Lower leg skin (tissue), 4 donors: ENCODE data around the gene MCF2. TPM values are rescaled to one million over a fixed set of nuclear protein-coding genes. Genes with fewer than 3 reads are reported as not detected.

Source experiments
- DNase-seq, 2 donors: peaks; one replicate each; pipeline ENCODE4 v3.0.0-alpha.2; 2019; ENCODE audit warnings: low spot score in 2 of 2
- H3K4me3 ChIP-seq: fragments of 200-600 bp; sonication (generic); 2 replicates; pipeline ENCODE4 v1.5.1; 2017; ENCODE audit warnings: mild to moderate bottlenecking, low read depth; ENCODE audit not compliant: poor library complexity, severe bottlenecking
- POLR2A ChIP-seq, 2 donors: fragments of 450-650 bp; IDR thresholded peaks; one replicate each; pipeline ENCODE4 v1.6.1; 2016 to 2017; ENCODE audit warnings: antibody characterized with exemption in 2 of 2, mild to moderate bottlenecking in 1 of 2, moderate library complexity in 1 of 2
- WGBS, 2 donors: methylation state at CpG; one replicate each; pipeline ENCODE4 v1.1.5; 2018; 5-methylcytosine and 5-hydroxymethylcytosine counted together
- intact Hi-C: fragments of 100-400 bp; cut with DNase I; formaldehyde crosslinking; loops from one replicate; pipeline ENCODE4 v1.15.0; 2023; ENCODE audit warnings: low total_unique reads
- total RNA-seq, 4 donors: library from RNA; depleted of rRNA; stranded (reverse); fragments of >200 nt; gene quantifications; one replicate each; pipeline ENCODE4 v1.1.0, GENCODE V29; 2016
- TF ChIP-seq, protein P1 (sequence below), 3 donors: fragments of 450-650 bp; IDR thresholded peaks; one replicate each; pipeline ENCODE4 v1.5.1; 2016; ENCODE audit warnings: antibody characterized with exemption in 3 of 3, mild to moderate bottlenecking in 3 of 3, moderate library complexity in 2 of 3

MCF2 gene
- total RNA-seq, 4 donors from 2014 or later: 0.13 TPM; not detected in 3

DNA sequence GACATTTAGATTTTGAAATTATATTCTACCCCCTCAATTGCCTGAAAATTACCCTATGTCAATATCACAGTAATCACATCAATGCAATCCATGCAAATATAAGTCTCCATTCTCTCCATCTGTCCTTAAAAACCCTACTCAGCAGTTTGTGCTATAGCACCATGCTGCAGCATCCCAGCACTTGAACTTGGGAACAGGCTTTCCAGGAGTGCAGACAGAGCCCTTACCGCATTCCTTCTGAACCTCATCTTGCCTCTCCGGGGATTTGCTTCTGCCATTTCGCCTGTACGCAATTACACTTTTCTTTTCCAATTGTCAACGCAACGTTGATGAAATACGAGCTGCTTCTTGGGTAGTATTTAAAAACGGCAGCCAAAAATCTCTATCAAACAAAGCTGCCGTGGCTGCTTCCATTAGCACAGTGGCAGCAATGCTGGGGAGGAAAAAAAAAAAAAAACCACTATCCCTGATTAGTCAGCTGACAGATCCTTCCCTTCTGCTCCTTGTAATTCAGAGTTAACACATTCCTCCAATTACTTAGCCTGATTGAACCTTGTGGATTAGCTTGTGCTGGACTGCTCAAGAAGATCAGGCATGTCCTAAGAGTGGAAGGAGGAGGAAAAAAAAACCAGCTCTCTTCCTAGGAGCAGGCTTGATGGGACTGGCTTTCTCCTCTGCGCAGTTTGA is 65.6 kb downstream of the MCF2 start:
- no peak overlapping the region for H3K4me3 ChIP-seq
- intact Hi-C loops: no loop called here
- no peak for DNase-seq
- TF ChIP-seq POLR2A (IDR thresholded peaks at IDR 0.05): no peak
- TF ChIP-seq, protein P1, sequence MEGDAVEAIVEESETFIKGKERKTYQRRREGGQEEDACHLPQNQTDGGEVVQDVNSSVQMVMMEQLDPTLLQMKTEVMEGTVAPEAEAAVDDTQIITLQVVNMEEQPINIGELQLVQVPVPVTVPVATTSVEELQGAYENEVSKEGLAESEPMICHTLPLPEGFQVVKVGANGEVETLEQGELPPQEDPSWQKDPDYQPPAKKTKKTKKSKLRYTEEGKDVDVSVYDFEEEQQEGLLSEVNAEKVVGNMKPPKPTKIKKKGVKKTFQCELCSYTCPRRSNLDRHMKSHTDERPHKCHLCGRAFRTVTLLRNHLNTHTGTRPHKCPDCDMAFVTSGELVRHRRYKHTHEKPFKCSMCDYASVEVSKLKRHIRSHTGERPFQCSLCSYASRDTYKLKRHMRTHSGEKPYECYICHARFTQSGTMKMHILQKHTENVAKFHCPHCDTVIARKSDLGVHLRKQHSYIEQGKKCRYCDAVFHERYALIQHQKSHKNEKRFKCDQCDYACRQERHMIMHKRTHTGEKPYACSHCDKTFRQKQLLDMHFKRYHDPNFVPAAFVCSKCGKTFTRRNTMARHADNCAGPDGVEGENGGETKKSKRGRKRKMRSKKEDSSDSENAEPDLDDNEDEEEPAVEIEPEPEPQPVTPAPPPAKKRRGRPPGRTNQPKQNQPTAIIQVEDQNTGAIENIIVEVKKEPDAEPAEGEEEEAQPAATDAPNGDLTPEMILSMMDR (IDR thresholded peaks at IDR 0.05): no peak
- WGBS, 2 donors: 7 to 29% methylated on average over 10 of the region's 10 CpGs

DNA sequence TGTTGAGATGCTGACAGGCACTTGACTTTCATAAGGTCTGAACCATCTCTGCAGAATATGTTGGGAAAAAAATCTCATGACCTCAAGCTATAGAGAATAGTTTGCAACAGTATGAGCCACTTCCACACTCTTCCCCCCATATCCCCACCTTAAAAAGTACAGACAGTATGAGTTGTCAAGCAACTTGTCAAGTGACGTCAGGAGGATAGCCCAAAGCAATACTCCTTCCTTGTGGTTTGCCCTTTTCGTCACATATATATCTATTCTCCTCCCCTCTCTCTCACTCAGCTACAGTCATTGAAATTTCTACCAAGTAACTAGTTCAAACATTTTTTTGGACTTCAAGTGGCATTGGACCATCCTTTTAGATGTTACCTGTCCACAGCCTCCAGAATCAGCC is 67.7 kb downstream of the MCF2 start:
- intact Hi-C loops: no loop called here
- no peak for DNase-seq
- TF ChIP-seq, protein P1 (IDR thresholded peaks at IDR 0.05): no peak
- TF ChIP-seq POLR2A (IDR thresholded peaks at IDR 0.05): no peak
- 32 to 41% methylated on average over 2 of the region's 2 CpGs for WGBS, 2 donors
- no peak overlapping the region for H3K4me3 ChIP-seq

- no peak for TF ChIP-seq POLR2A (IDR thresholded peaks at IDR 0.05)
- TF ChIP-seq, protein P1 (IDR thresholded peaks at IDR 0.05): no peak
- H3K4me3 ChIP-seq: no peak overlapping the region
- intact Hi-C loops: no loop called here
- 75 to 77% methylated on average over 8 of the region's 8 CpGs for WGBS, 2 donors
- no peak for DNase-seq
These were observed 68.7 kb downstream of the MCF2 start for GRCh38 chrX:139639253-139639652.

GRCh38 chrX:139600105-139600504 is 107.9 kb downstream of the MCF2 start:
- 51 to 87% methylated on average over 1 of the region's 1 CpG for WGBS, 2 donors
- intact Hi-C loops: no loop called here
- no peak for TF ChIP-seq POLR2A (IDR thresholded peaks at IDR 0.05)
- TF ChIP-seq, protein P1 (IDR thresholded peaks at IDR 0.05): no peak
- DNase-seq: no peak
- no peak overlapping the region for H3K4me3 ChIP-seq

DNA sequence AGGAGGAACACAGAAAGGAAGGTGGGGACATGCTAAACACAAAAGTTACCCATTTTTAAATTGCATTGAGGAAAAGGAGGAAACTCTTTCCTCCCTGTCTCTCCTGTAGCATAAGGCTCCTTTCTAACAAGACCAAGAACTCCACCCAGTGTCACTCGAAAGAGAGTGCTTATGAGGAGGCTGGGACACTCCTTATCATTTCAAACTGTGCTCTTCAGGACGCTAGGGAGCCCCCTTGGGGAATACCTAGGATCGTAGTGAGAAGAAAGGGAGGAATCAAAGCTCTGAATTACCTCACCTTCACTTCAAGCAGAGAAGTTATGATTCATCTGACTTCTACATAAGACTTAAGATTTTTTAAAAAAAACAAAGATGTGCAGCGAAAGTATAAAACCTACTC is 111.9 kb downstream of the MCF2 start:
- TF ChIP-seq, protein P1 (IDR thresholded peaks at IDR 0.05): no peak
- TF ChIP-seq POLR2A (IDR thresholded peaks at IDR 0.05): no peak
- WGBS, 2 donors: 38 to 41% methylated on average over 4 of the region's 4 CpGs
- no peak overlapping the region for H3K4me3 ChIP-seq
- no peak for DNase-seq
- intact Hi-C loops: no loop called here

- TF ChIP-seq POLR2A (IDR thresholded peaks at IDR 0.05): no peak
- TF ChIP-seq, protein P1 (IDR thresholded peaks at IDR 0.05): no peak
- H3K4me3 ChIP-seq: no peak overlapping the region
- no peak for DNase-seq
- intact Hi-C loops: no loop called here
- WGBS, 2 donors: 73 to 89% methylated on average over 5 of the region's 5 CpGs
These were observed 122.4 kb downstream of the MCF2 start for GRCh38 chrX:139585613-139586012.
